Measurements from ENCODE around the gene CD79A.

DNA sequence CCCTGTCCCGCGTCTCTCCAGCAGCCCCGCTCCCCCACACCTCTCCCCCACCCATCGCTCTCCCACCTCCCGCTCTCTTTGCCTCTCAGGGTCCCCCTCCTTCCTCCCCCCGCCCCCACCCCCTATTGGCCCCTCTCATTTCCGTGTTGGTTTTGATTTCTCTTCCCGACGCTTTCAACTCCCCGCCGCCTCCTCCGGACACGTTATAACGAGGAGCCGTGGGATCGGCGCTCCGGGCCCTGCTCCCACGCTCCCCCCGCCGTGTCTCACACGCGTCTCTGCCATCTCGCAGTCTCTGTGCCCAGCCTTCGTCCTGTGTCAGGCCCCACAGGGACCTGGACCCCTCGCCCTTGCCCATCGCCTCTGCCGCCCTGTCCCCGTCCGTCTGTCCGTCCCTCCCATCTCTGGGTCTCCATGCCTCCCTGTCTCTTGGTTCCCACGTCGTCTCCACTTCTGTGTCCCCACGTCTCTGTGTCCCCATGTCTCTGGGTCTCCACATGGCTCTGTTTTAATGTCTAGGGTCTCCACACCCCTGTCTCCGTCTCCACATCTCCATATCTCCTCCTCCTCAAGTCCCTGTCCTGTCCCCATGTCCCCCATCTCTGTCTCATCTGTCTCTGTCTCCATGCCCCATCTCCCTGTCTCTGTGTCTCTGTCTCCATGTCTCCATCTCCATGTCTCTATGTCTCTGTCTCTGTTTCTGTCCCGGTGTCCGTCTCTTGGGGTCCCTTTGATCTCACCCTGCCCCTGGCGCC is 38.1 kb downstream of the CD79A start:
- TF ChIP-seq RAD21 (conservative IDR thresholded peaks at IDR 0.05) (no peak), POLR2AphosphoS5 (IDR thresholded peaks at IDR 0.05) (no peak), TAF1 (IDR thresholded peaks at IDR 0.05; ENCODE audit: low read depth) (no peak), EP300 (conservative IDR thresholded peaks at IDR 0.05; ENCODE audit: poor library complexity, severe bottlenecking) (no peak), MXI1 (conservative IDR thresholded peaks at IDR 0.05; ENCODE audit: poor library complexity, severe bottlenecking) (no peak), EZH2 (IDR thresholded peaks at IDR 0.05; ENCODE audit: borderline replicate concordance, insufficient read depth, low read length, poor library complexity, severe bottlenecking) (no peak)
- TF ChIP-seq, protein P1, sequence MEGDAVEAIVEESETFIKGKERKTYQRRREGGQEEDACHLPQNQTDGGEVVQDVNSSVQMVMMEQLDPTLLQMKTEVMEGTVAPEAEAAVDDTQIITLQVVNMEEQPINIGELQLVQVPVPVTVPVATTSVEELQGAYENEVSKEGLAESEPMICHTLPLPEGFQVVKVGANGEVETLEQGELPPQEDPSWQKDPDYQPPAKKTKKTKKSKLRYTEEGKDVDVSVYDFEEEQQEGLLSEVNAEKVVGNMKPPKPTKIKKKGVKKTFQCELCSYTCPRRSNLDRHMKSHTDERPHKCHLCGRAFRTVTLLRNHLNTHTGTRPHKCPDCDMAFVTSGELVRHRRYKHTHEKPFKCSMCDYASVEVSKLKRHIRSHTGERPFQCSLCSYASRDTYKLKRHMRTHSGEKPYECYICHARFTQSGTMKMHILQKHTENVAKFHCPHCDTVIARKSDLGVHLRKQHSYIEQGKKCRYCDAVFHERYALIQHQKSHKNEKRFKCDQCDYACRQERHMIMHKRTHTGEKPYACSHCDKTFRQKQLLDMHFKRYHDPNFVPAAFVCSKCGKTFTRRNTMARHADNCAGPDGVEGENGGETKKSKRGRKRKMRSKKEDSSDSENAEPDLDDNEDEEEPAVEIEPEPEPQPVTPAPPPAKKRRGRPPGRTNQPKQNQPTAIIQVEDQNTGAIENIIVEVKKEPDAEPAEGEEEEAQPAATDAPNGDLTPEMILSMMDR (IDR thresholded peaks at IDR 0.05; ENCODE audit: poor library complexity, severe bottlenecking), result no peak

Measured in neural cell (in vitro differentiated cells).